GM18505 (cell line): ENCODE results near the gene MRTFB.

Experiments
- ATAC-seq: cut with Tn5 transposase; IDR thresholded peaks from one replicate; pipeline ENCODE4 v1.9.1; 2021; ENCODE audit not compliant: unreplicated experiment
- POLR2A ChIP-seq: IDR thresholded peaks from 4 replicates; pipeline ENCODE4 v1.6.1; 2011; ENCODE audit warnings: borderline replicate concordance; ENCODE audit not compliant: insufficient read depth, insufficient read length; ENCODE audit errors: extremely low read depth

MRTFB gene

DNA sequence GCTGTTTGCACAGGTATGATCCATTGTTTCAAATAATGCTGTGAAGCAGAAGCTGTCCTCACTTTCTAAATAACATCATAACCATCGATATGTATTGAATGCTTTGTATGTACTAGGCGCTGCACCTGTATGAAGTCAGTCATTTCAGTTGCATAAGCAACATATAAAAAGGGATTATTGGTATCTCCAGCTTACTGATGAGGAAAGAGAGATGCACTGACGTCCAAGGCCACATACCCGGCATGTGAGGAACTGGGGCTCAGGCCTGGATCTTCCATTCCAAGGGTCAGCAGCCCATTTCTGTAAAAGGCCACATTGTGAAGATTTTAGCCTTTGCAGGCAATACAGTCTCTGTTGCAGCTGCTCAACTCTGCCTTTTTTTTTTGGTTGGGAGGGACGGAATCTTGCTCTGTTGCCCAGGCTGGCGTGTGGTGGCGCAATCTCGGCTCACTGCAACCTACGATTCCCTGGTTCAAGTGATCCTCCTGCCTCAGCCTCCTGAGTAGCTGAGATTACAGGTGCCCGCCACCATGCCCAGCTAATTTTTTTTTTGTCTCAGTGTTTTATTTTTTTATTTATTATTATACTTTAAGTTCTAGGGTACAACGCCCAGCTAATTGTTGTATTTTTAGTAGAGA lies 244.7 kb downstream of the MRTFB start:
- no peak for ATAC-seq
- no peak for TF ChIP-seq POLR2A
